Measurements from ENCODE around the gene ARID3B.

GRCh38 chr15:74578496-74578994 lies 37.5 kb downstream of the ARID3B start:
- TF ChIP-seq TCF7L2 (IDR thresholded peaks at IDR 0.05; ENCODE audit: borderline replicate concordance, extremely low read depth, insufficient read depth, insufficient read length) (no peak), CTCF (IDR thresholded peaks at IDR 0.05 in 2 of 3, conservative IDR thresholded peaks at IDR 0.05 in 1 of 3; ENCODE audit: borderline replicate concordance in 1 of 3, insufficient read depth in 1 of 3, low read depth in 2 of 3, low read length in 2 of 3) (no peak), POLR2AphosphoS5 (IDR thresholded peaks at IDR 0.05; ENCODE audit: low read depth, low read length) (no peak), ZNF274 (IDR thresholded peaks at IDR 0.05; ENCODE audit: low read depth, low read length) (no peak), MAX (IDR thresholded peaks at IDR 0.05) (no peak), REST (IDR thresholded peaks at IDR 0.05; ENCODE audit: low read depth) (no peak)
